Measurements from ENCODE around the gene RAD23B. TPM values are rescaled to one million over a fixed set of nuclear protein-coding genes. Genes with fewer than 3 reads are reported as not detected.
A peak's percentile ranks its signal among the peaks of the same experiment; 100 is the strongest.

RAD23B gene
- total and polyA plus RNA-seq, 2 of the 13 experiments (the other 11 are each of a cell fraction or from before 2014, with no cell fraction given) = 133 to 156 TPM

DNA sequence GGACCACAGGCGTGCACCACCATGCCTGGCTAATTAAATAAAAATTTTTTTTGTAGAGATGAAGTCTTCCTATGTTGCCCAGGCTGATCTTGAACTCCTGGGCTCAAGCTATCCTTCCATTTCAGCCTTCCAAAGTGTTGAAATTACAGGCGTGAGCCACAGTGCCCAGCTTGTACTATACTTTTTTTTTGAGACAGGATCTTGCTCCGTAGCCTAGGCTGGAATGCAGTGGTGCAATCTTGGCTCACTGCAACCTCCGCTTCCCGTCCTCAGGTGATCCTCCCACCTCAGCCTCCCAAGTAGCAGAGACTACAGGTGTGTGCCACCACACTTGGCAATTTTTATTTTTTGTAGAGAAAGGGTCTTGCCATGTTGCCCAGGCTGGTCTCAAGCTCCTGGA is 5.3 kb upstream of the RAD23B start:
- Histone ChIP-seq H3K79me2 (ENCODE audit: insufficient read depth, low read length) (peaks cover 7% of the 10 kb centered on the region), H3K36me3 (replicated peaks in 1 of 2; ENCODE audit: control insufficient read depth in 1 of 2, insufficient read depth in 2 of 2, low read length in 2 of 2) (no peaks in the 10 kb centered on the region), H3K4me1 (ENCODE audit: insufficient read depth, low read length) (peaks cover 36% of the 10 kb centered on the region), H3K4me3 (replicated peaks in 1 of 3; ENCODE audit: insufficient read depth in 1 of 3, low read depth in 2 of 3, low read length in 3 of 3) (no peak overlapping the region), H3K9ac (ENCODE audit: insufficient read depth, low read depth, low read length) (no peak overlapping the region), H3K9me3 (ENCODE audit: low read length) (no peaks in the 10 kb centered on the region), H3K27ac (ENCODE audit: extremely low read length, insufficient read depth, low read length) (no peak overlapping the region), H2AFZ (ENCODE audit: low read length) (no peak overlapping the region), H3K27me3 (ENCODE audit: control insufficient read depth in 1 of 2, insufficient read depth in 2 of 2, low read length in 2 of 2) (no peaks in the 10 kb centered on the region; a peak in 1 of 5 replicates), H3K4me2 (ENCODE audit: low read depth, low read length) (no peak overlapping the region), H4K20me1 (ENCODE audit: insufficient read depth, low read length) (no peaks in the 10 kb centered on the region)
- no TSS peak for BruUV-seq (replicated peaks)
- 93% methylated on average over 5 of the region's 5 CpGs for WGBS (ENCODE audit: low lambda C conversion rate)
- ATAC-seq (no peak), FAIRE-seq (no peak), DNase-seq (ENCODE audit: low spot score) (no peak)
- TF ChIP-seq CCAR2 (optimal IDR thresholded peaks at IDR 0.05; ENCODE audit: low read depth, low read length) (no peak), ZNF460 (CRISPR knock-in tag; IDR thresholded peaks at IDR 0.05; ENCODE audit: borderline replicate concordance) (peak; percentile 49; the same call in 1 of the 2 replicates)
- TF ChIP-seq, protein P1, sequence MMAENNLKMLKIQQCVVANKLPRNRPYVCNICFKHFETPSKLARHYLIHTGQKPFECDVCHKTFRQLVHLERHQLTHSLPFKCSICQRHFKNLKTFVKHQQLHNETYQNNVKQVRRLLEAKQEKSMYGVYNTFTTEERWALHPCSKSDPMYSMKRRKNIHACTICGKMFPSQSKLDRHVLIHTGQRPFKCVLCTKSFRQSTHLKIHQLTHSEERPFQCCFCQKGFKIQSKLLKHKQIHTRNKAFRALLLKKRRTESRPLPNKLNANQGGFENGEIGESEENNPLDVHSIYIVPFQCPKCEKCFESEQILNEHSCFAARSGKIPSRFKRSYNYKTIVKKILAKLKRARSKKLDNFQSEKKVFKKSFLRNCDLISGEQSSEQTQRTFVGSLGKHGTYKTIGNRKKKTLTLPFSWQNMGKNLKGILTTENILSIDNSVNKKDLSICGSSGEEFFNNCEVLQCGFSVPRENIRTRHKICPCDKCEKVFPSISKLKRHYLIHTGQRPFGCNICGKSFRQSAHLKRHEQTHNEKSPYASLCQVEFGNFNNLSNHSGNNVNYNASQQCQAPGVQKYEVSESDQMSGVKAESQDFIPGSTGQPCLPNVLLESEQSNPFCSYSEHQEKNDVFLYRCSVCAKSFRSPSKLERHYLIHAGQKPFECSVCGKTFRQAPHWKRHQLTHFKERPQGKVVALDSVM (CRISPR knock-in tag; IDR thresholded peaks at IDR 0.05) = peak; percentile 51
- POLR2A ChIA-PET = no interaction called here
- CTCF ChIA-PET (ENCODE audit: low intra/inter-chr PET ratio, low total read pairs) = no interaction called here
- intact Hi-C loops (cut with micrococcal nuclease; ENCODE audit: unreplicated experiment) (no loop called here), in situ Hi-C loops (cut with HindIII; ENCODE audit: extremely low pct_ligation_motif_present, low pct_unique_long_range_greater_than_20kb) (no loop called here)

DNA sequence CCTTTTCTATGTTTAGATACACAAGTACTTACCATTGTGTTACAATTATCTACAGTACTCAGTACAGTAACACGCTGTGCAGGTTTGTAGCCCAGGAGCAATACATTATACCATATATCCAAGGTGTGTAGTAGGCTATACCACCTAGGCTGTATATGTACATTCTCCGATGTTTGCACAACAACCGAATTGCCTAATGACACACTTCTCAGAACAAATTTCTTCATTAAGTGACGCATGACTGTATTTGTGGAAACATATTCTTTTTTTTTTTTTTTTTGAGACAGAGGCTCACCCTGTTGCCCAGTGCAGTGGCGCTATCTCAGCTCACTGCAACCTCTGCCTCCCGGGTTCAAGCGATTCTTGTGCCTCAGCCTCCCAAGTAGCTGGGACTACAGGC is 4.0 kb upstream of the RAD23B start:
- H3K36me3 ChIP-seq (replicated peaks in 1 of 2; ENCODE audit: control insufficient read depth in 1 of 2, insufficient read depth in 2 of 2, low read length in 2 of 2) = no peaks in the 10 kb centered on the region
- no peak overlapping the region for H3K4me3 ChIP-seq (replicated peaks in 1 of 3; ENCODE audit: insufficient read depth in 1 of 3, low read depth in 2 of 3, low read length in 3 of 3)
- 90% methylated on average over 7 of the region's 7 CpGs for WGBS (ENCODE audit: low lambda C conversion rate)
- BruUV-seq (replicated peaks) = no TSS peak
- ChIA-PET POLR2A (no interaction called here), CTCF (ENCODE audit: low intra/inter-chr PET ratio, low total read pairs) (no interaction called here)
- no peaks in the 10 kb centered on the region; a peak in 1 of 5 replicates for H3K27me3 ChIP-seq (ENCODE audit: control insufficient read depth in 1 of 2, insufficient read depth in 2 of 2, low read length in 2 of 2)
- H4K20me1 ChIP-seq (ENCODE audit: insufficient read depth, low read length) = 0 out of 2 replicates have a peak, but pooled peaks cover under 1% of the 10 kb centered on the region
- no peak overlapping the region for H2AFZ ChIP-seq (ENCODE audit: low read length)
- H3K4me2 ChIP-seq (ENCODE audit: low read depth, low read length) = no peak overlapping the region
- in situ Hi-C loops (cut with HindIII; ENCODE audit: extremely low pct_ligation_motif_present, low pct_unique_long_range_greater_than_20kb) (no loop called here), intact Hi-C loops (cut with micrococcal nuclease; ENCODE audit: unreplicated experiment) (no loop called here)
- H3K9me3 ChIP-seq (ENCODE audit: low read length) = no peaks in the 10 kb centered on the region
- TF ChIP-seq, protein P2, sequence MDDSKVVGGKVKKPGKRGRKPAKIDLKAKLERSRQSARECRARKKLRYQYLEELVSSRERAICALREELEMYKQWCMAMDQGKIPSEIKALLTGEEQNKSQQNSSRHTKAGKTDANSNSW (CRISPR knock-in tag; IDR thresholded peaks at IDR 0.05; ENCODE audit: borderline replicate concordance) = no peak
- TF ChIP-seq SRY (CRISPR knock-in tag; IDR thresholded peaks at IDR 0.05) = no peak
- TF ChIP-seq ZFP90 (CRISPR knock-in tag; IDR thresholded peaks at IDR 0.05; ENCODE audit: borderline replicate concordance) = no peak
- TF ChIP-seq ZNF790 (CRISPR knock-in tag; IDR thresholded peaks at IDR 0.05; ENCODE audit: borderline replicate concordance) = no peak
- TF ChIP-seq EHMT2 (IDR thresholded peaks at IDR 0.05; ENCODE audit: borderline replicate concordance, low read depth, low read length) = no peak
- TF ChIP-seq ZNF251 (CRISPR knock-in tag; IDR thresholded peaks at IDR 0.05) = no peak
- TF ChIP-seq NCOA5 (CRISPR knock-in tag; IDR thresholded peaks at IDR 0.05) = no peak
- FAIRE-seq (no peak), DNase-seq (ENCODE audit: low spot score) (no peak), ATAC-seq (no peak)
- H3K4me1 ChIP-seq (ENCODE audit: insufficient read depth, low read length) = peaks cover 26% of the 10 kb centered on the region
- no peak overlapping the region for H3K9ac ChIP-seq (ENCODE audit: insufficient read depth, low read depth, low read length)
- H3K79me2 ChIP-seq (ENCODE audit: insufficient read depth, low read length) = peaks cover 17% of the 10 kb centered on the region
- H3K27ac ChIP-seq (ENCODE audit: extremely low read length, insufficient read depth, low read length) = no peak overlapping the region

All from HepG2 (cell line).